GM19240 (cell line): Measurements from ENCODE around the gene SLC9A3.

Source experiments
- DNase-seq: peaks from one replicate; pipeline ENCODE4 v3.0.0; 2011; ENCODE audit warnings: low spot score; ENCODE audit not compliant: insufficient read length

SLC9A3 gene

GRCh38 chr5:539469-540070 lies 15.3 kb upstream of the SLC9A3 start:
- no peak for DNase-seq

DNA sequence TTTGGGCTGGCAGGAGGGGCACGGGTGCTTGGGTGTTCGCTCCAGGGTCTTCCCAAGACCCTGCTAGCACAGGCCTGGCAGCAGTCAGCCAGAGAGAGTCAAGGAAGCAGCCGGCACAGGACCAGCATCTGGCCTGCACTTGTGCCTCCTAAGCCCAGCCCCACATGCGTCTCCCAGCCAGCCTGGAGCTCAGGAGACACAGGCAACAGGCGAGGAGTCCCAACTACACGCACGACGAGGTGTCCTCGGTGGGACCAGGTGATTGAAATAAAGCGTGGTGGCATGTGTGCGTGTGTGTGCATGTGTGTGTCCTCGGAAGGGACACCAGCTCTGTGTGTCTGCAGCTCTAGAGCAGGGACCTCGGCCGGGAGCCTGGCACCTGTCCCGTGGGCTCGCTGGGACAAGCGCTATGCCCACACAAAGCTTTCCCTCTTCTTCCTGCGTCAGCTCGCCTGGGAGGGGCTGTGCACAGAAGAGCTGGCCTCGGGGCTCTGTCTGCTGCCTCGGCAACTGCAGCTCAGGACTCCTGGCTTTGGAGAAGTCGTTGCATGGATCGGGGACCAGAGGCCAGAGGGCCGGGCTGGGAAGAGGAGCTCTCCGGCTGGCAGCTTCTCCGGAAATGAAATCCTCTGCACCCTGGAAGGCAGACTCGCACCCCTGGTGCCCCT lies 14.7 kb upstream of the SLC9A3 start:
- DNase-seq, result no peak

DNA sequence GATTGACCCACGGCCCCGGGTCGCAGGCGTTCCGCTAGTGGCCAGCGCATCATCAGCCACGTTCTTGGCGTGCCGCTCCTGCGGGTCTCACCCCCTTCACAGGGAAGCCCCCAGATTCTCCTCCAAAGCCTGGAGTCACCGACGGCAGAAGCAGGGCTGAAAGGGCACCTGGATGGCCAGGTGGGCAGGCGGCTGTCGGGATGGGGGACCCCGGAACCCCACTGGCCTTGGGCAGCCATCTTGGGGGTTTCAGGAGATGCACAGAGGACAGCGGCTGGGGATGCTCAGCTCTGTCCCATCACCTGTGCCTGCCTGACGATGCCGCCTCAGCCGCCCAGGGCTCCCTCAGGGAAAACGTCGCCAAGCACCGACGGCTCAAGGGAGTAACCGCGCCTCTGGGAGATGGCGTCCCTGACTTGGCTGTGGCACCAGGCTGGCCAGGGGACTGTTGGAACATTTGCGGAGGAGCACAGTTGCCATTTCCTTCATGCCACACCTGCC lies 14.1 kb upstream of the SLC9A3 start:
- no peak for DNase-seq

DNA sequence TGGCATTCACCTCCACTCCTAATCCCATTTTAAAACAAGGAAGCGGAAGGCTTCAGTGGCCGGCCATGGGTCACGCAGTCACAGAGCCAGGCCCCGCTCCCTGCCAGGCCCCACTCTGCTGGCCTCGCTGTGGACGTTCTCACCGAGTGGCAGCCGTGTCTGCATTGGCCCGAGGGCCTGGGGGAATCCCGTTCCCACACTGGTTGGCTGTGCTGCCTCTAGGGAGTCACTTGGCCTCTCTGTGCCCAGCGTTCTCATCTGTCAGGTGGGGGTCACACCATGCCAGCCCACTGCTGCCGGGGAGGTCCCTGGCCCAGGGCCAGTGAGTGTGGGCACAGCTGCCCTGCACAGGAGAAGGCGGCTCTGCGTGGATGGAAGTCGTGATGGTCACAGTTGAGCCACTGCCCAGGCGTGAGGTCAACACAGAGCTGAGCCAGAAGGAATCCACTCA lies 13.4 kb upstream of the SLC9A3 start:
- DNase-seq, result no peak

DNA sequence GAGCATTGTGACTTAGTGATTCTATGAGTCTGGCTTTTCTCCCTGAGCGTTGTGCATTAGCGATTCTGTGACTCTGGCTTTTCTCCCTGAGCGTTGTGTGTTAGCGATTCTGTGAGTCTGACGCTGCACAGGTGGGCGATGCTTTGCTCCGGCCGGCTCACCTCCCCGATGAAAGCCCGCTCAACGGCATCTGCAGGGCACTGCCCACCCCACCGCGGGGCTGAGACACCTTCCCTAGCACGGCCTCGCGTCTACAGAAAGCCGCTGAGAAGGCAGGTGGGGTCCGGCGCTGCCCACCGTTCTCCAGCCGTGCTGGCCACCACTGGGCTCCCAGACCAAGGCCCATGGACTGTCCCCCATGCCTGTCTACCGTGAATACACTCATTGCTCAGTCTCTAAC lies 12.8 kb upstream of the SLC9A3 start:
- no peak for DNase-seq

DNA sequence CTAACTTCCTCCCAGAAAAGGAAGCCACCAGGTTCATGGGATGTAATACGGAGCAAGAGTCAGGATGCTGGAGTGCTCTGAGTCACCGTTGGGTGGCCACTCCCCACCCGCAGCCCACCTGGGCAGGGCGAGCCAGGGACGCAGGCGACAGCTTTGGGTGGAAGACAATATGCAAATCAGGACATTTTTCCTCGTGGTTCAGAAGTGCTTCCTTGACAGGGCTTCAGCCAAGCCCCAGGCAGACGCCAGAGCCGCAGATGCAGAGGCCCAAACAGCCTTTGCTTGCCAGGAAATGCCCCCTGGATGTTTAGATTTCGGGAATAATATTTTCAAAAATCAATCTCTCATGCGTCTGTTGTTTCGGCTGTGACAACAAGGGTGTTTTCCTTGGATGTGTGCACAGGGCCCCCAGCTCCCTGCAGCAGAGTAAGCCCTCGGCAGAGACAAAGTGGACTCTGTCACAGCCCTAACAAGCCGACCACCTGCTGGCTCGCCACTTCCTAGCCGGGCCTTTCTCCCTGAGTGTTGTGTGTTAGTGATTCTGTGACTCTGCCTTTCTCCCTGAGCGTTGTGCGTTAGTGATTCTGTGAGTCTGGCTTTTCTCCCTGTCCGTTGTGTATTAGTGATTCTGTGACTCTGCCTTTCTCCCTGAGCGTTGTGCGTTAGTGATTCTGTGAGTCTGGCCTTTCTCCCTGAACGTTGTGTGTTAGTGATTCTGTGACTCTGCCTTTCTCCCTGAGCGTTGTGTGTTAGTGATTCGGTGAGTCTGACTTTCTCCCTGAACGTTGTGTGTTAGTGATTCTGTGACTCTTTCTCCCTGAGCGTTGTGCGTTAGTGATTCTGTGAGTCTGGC lies 11.8 kb upstream of the SLC9A3 start:
- no peak for DNase-seq

DNA sequence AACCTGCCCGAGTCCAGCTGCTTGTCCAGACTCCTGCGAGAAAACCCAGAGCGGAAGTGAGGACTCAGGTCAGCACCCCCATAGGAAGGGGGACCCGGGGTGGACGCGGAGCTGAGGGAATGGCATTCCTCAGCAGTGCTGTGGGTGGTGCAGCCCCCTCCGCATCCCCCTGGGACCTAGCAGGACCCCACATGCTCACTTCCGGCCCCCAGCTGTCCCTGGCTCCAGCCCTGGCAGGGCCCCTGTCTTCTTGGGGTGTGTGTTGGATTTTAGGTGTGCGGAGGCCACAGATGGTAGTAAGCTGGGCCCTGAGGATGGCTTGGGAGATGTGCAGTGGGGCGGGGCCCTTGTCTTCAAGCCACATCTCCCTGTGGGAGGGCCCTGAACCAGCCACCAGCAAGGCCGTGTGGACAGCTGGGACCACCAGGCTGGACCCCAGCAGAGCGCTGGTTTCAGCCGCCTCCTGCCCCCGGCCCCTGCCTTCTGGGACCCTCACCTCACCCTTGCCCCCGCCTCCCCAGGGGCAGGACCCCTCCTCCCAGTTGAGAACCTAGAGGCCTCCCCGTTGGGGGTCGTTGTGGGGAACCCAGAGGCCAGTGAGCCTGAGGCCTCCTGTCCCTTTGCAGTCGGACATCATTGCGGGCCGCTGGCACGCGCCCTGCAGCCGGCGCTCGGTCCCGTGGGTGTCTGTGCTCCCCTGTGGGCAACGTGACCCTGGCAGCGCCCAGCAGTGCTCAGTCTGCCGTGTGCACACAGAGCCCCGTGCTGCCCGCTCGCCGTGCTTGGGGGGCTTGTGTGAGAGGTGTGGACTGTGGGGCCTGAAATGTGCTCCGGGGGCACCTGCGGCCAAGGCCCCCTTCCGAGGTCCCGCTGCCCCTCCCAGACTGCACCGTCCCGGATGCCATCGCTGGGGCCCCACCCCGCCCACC lies 10.8 kb upstream of the SLC9A3 start:
- DNase-seq, result no peak

- DNase-seq, result no peak
These were observed 9.9 kb upstream of the SLC9A3 start for GRCh38 chr5:533955-534742.

DNA sequence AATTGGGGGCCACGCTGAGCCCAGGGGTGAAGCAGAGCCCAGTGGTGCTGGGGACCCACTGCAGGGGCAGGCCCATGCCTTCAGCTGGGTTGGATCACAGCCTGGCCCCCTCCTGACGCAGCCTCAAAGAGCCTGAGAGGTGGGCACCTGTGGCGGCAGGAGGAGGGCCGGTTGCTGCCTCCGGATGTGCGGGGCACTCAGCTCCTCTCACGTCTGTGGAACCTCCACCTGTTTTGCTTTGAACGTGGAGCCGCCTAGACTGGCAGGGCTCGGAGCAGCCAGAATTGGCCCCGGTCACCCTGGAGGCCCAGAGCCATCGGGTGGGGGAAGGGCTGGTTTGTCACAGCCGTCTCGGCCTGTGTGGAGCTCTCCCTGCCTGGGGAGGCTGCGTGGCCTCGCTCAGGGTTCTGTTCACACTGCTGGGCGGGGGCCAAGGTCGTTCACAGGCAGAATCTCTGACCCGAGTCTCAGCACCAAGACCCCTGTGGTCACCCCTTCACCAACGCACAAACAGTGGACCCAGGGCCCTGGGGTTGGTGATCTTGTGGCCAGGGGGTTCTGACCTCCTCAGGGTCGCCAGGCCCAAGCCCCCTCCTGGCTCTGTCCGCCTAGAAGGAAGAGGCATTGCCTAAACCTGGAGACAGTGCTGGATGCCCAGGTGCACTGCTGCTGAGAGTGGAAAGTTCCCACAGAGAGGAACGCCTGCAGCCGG lies 9.2 kb upstream of the SLC9A3 start:
- DNase-seq, result no peak

DNA sequence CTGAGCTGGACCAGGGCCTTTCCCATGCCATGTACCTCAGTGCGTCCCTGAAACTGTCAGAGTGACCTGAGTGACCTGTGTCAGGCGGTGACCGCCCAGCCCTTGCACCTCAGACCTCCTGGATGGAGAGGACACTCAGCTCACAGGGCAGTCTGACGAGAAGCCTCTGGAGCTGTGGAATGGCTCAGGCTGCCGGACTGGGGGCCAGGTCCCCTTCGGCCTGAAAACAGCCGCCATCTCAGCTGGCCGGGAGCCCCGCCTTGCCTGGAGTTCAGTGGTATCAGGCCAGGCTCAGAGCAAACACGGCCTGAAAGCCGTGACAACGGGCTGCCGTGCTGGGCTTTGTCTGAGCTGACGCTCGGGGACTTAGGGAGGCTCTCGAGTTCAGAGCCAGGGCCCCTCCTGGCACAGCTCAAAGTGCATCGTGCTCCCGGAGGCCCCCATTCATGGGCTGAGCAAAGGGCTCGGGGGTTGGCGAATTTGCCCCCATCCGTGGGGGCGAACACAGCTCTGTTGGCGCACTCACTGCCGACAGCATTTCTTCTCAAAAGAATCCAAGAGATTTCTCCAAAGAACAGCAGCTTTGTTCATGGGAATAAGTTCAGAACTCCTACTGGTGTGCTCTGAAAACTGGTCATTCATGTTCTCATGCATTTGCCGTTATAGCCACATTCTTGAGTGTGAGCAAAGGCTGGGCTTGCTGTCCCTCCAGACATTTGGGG lies 8.4 kb upstream of the SLC9A3 start:
- no peak for DNase-seq

DNA sequence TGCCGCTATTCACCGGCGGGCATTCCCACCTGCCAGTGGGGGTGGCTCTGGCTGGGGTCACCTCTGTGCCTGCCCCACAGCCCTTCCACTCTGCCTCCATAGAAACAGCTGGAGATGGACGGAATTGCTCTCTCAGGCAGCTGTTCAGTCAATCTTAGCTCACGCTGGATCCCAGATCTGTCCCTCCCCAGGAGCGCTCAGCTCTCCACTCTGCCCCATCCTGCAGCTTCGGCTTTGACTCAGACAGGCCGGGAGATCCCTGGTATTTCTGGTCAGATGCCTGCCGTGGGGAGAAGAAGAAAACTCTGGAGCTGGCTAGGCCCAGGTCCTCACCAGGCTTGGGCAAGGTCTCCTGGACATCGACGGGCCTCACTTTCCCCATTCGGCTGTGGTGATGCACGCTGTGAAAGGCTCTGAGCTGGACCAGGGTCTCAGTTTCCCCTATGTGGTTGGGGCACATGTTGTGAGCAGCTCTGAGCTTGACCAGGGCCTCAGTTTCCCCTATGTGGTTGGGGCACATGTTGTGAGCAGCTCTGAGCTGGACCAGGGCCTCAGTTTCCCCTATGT lies 7.6 kb upstream of the SLC9A3 start:
- no peak for DNase-seq

- DNase-seq, result no peak
These were observed 7.0 kb upstream of the SLC9A3 start for GRCh38 chr5:531101-531748.

DNA sequence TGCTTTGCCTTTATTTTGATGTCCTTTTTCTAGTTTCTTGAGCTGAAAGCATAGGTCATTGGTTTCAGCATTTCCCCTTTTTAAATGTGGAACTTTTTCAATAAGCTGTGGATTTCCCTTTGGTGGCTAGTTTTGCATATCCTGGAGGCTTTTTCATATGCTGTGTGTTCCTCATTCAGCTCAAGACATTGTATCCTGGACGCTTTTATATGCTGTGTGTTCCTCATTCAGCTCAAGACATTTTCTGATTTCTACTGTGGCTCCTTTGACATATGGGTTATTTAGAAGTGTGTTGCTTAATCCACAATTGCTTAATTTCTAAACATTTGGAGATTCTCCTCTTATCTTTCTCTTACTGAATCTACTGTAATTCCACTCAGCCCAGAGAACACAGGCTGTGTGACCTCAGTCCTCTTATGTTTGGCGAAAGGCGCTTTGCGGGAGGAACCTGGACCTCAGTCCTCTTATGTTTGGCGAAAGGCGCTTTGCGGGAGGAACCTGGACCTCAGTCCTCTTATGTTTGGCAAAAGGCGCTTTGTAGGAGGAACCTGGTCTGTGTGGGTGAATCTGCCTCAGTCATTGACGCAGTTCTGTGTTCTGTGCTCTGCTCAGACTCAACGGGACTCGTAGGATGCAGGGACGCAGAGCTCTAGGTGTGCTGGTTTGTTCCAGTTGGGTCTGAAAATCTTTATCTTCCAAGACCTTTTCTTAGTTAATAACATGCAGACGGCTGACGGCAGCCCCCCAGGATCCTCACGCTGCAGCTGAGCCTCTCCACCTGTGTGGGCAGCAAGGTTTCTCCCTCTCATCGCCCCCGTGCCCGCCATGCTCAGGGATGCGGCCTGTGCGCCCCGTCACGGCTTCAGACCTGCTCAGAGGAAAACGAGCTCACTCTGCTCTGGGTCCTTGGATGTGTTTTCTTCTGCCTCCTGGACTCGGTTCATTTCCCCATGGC lies 6.0 kb upstream of the SLC9A3 start:
- DNase-seq, result no peak

GRCh38 chr5:528629-529511 lies 4.6 kb upstream of the SLC9A3 start:
- no peak for DNase-seq

DNA sequence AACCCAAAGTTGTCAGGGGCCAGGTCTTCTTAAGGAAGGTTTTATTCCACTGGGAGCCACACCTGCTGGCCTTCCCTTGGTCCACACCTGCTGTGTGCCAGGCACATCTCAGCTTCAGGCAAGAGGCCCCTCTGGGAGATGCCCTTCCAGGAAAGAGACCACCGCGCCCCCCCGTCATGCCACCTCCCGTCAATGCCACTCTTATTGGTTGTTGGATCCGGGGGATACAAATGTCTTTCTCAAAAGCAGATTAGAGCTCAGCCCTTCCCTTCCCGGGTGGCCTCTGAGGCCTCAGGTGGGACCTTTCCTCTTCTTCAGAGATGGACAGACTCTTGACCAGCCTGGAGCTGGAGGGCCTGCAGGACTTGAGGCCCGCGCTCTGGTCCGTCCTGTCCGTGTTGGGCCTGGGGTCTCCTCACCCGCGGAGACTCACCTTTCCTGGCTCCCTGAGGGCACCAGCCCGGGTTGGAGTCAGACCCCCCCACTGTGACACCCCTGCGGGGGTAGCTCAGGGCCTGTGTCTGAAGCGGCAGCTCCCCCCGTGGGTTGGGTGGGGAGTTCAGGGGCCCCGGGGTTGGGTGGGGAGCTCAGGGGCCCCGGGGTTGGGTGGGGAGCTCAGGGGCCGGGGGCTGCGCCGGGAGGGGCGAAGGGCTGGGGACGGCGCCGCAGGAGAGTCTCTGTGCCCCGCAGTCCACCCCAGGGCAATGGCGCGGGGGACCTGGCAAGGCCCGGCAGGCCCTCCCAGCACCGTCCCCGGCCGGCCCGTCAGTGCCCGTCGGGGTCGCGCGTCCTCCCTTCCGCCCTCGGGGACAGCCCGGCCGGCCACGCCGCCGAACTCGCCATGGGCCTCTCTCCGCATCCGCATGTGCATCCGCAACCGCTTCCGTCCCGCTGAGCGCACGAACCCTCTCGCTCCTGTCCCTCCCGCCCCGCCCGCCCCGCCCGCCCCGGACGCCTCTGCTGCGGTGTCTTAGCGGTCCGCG lies 3.7 kb upstream of the SLC9A3 start:
- no peak for DNase-seq
